ENCODE results near the gene SLC22A13.
"Not testable (repeated sequence)": the region's sequence is repeated elsewhere in the genome, so short reads cannot be mapped to it uniquely, and the experiment has no call there.

The SLC22A13 gene

GRCh38 chr3:38265604-38266307 lies at the start of gene SLC22A13:
Gene SLC22A13 (plus strand): TSS chr3:38265812. CDS start chr3:38265861, 49 bp downstream.
- DNase-seq (ENCODE audit: low read depth): no peak

- no peak for DNase-seq (ENCODE audit: low read depth)
Observed at GRCh38 chr3:38219609-38220197, 45.9 kb upstream of the SLC22A13 start.

- DNase-seq (ENCODE audit: low read depth): no peak
Observed at GRCh38 chr3:38221005-38221404, 44.6 kb upstream of the SLC22A13 start.

- peak; percentile 73 for DNase-seq (ENCODE audit: low read depth)
Observed at GRCh38 chr3:38222032-38222634, 43.5 kb upstream of the SLC22A13 start.

- no peak for DNase-seq (ENCODE audit: low read depth)
Observed at GRCh38 chr3:38224357-38224756, 41.3 kb upstream of the SLC22A13 start.

- no peak for DNase-seq (ENCODE audit: low read depth)
Observed at GRCh38 chr3:38226273-38226672, 39.3 kb upstream of the SLC22A13 start.

- no peak for DNase-seq (ENCODE audit: low read depth)
Observed at GRCh38 chr3:38227989-38228388, 37.6 kb upstream of the SLC22A13 start.

GRCh38 chr3:38229036-38229435 lies 36.6 kb upstream of the SLC22A13 start:
- DNase-seq (ENCODE audit: low read depth): no peak

- no peak for DNase-seq (ENCODE audit: low read depth)
Observed at GRCh38 chr3:38232701-38233100, 32.9 kb upstream of the SLC22A13 start.

- no peak for DNase-seq (ENCODE audit: low read depth)
Observed at GRCh38 chr3:38235466-38235865, 30.1 kb upstream of the SLC22A13 start.

GRCh38 chr3:38238416-38239008 lies 27.1 kb upstream of the SLC22A13 start:
- DNase-seq (ENCODE audit: low read depth): no peak

GRCh38 chr3:38242812-38243211 lies 22.8 kb upstream of the SLC22A13 start:
- DNase-seq (ENCODE audit: low read depth): not testable (repeated sequence)

- DNase-seq (ENCODE audit: low read depth): no peak
Observed at GRCh38 chr3:38245930-38246329, 19.7 kb upstream of the SLC22A13 start.

- DNase-seq (ENCODE audit: low read depth): no peak
Observed at GRCh38 chr3:38247366-38248035, 18.1 kb upstream of the SLC22A13 start.

- DNase-seq (ENCODE audit: low read depth): no peak
Observed at GRCh38 chr3:38250198-38250597, 15.4 kb upstream of the SLC22A13 start.

GRCh38 chr3:38251197-38251596 lies 14.4 kb upstream of the SLC22A13 start:
- DNase-seq (ENCODE audit: low read depth): no peak

GRCh38 chr3:38253704-38254103 lies 11.9 kb upstream of the SLC22A13 start:
- DNase-seq (ENCODE audit: low read depth): no peak

- no peak for DNase-seq (ENCODE audit: low read depth)
Observed at GRCh38 chr3:38254872-38255271, 10.7 kb upstream of the SLC22A13 start.

- DNase-seq (ENCODE audit: low read depth): no peak
Observed at GRCh38 chr3:38255627-38256026, 10.0 kb upstream of the SLC22A13 start.

- no peak for DNase-seq (ENCODE audit: low read depth)
Observed at GRCh38 chr3:38257583-38257982, 8.0 kb upstream of the SLC22A13 start.

- no peak for DNase-seq (ENCODE audit: low read depth)
Observed at GRCh38 chr3:38260474-38260873, 5.1 kb upstream of the SLC22A13 start.

GRCh38 chr3:38264353-38264771 lies 1.2 kb upstream of the SLC22A13 start:
- DNase-seq (ENCODE audit: low read depth): no peak

Measured in CMK (cell line).